Measurements from ENCODE around the gene GPC5.

- TF ChIP-seq CTCF (conservative IDR thresholded peaks at IDR 0.05; ENCODE audit: low read length) (no peak), EZH2phosphoT487 (IDR thresholded peaks at IDR 0.05; ENCODE audit: borderline replicate concordance, low read depth, low read length) (no peak)
These were observed 511.2 kb downstream of the GPC5 start for GRCh38 chr13:91909617-91910016.

Measured in OCI-LY7 (cell line).